HCT116 (cell line): ENCODE data around the gene SERPING1. TPM values are rescaled to one million over a fixed set of nuclear protein-coding genes. Genes with fewer than 3 reads are reported as not detected.

Source experiments
- ATAC-seq: fragments of 200-7000 bp; cut with Tn5 transposase; 2 replicates; pipeline ENCODE4 v1.9.1; 2020; ENCODE audit warnings: mild to moderate bottlenecking, moderate library complexity
- BruUV-seq: library from RNA; stranded (reverse); fragments of 400-500 nt; replicated peaks from 2 replicates; lab custom pipeline; 2021; lab: Mats Ljungman, UMichigan
- CTCF ChIA-PET: fragments of 300-600 bp; sonication (Branson Sonifier 250); formaldehyde crosslinking; loops from one replicate; lab custom pipeline; 2021; ENCODE audit warnings: antibody characterized with exemption; lab: Charles Lee
- POLR2A ChIA-PET: fragments of 300-600, 350-600 bp; sonication (Branson Sonifier 250); formaldehyde crosslinking; loops from one replicate; lab custom pipeline; 2021; ENCODE audit warnings: antibody characterized with exemption; lab: Charles Lee
- RAD21 ChIA-PET, 2 experiments: fragments of 300-600 bp; sonication (Branson Sonifier 250); formaldehyde crosslinking; loops; one replicate each; lab custom pipeline; 2023; ENCODE audit warnings: low total read pairs in 2 of 2; ENCODE audit not compliant: uncharacterized antibody in 2 of 2, unreplicated experiment in 2 of 2, low non-redundant PET in 1 of 2; lab: Charles Lee
- DNase-seq: peaks from one replicate; pipeline ENCODE4 v3.0.0-alpha.2; 2010; ENCODE audit warnings: low read depth, low spot score
- H2AFZ ChIP-seq: fragments of 200-600 bp; shearing (Covaris generic), sonication (generic); 2 replicates; pipeline ENCODE4 v1.6.1; 2017; ENCODE audit warnings: low read depth, mixed run types, mixed read lengths, antibody characterized with exemption, low read length; ENCODE audit not compliant: poor library complexity, severe bottlenecking
- H3K27ac ChIP-seq: 2 replicates; pipeline ENCODE4 v1.5.1; 2012; ENCODE audit warnings: low read depth, low read length
- H3K27me3 ChIP-seq: fragments of 200-600 bp; sonication (generic); 2 replicates; pipeline ENCODE4 v1.6.1; 2016; ENCODE audit warnings: mixed run types, low read length, mixed read lengths; ENCODE audit not compliant: insufficient read depth
- H3K36me3 ChIP-seq, 2 experiments: fragments of 200-500 bp in 1 of 2; fragments of 200-600 bp in 1 of 2; sonication (Bioruptor generic) in 1 of 2; sonication (generic) in 1 of 2; 2 replicates each; pipeline versions ENCODE4 v1.5.1 to v1.6.1; 2014 to 2016; ENCODE audit warnings: low read length in 2 of 2, inconsistent platforms in 1 of 2, mixed read lengths in 1 of 2, mixed run types in 1 of 2; ENCODE audit not compliant: insufficient read depth in 2 of 2, control insufficient read depth in 1 of 2
- H3K4me1 ChIP-seq, 2 experiments: fragments of 200-600 bp in 1 of 2; sonication (generic) in 1 of 2; 2 replicates each; pipeline versions ENCODE4 v1.5.1 to v1.6.1; 2012 to 2017; ENCODE audit warnings: low read length in 2 of 2, inconsistent platforms in 1 of 2, mild to moderate bottlenecking in 1 of 2, mixed read lengths in 1 of 2, mixed run types in 1 of 2, moderate library complexity in 1 of 2; ENCODE audit not compliant: insufficient read depth in 2 of 2, control insufficient read depth in 1 of 2
- H3K4me2 ChIP-seq: fragments of 200-600 bp; sonication (generic); 2 replicates; pipeline ENCODE4 v1.6.1; 2017; ENCODE audit warnings: mixed run types, low read length, mixed read lengths
- H3K4me3 ChIP-seq, 2 experiments: fragments of 200-600 bp in 1 of 2; sonication (generic) in 1 of 2; replicated peaks in 1 of 2; 2 replicates each; pipeline ENCODE4 v1.5.1; 2011 to 2016; ENCODE audit warnings: low read length in 2 of 2, control low read depth in 1 of 2, low read depth in 1 of 2, mild to moderate bottlenecking in 1 of 2, mixed read lengths in 1 of 2, mixed run types in 1 of 2
- H3K79me2 ChIP-seq: fragments of 200-600 bp; sonication (generic); 2 replicates; pipeline ENCODE4 v1.6.1; 2017; ENCODE audit warnings: mild to moderate bottlenecking, mixed run types, low read length, moderate library complexity, mixed read lengths; ENCODE audit not compliant: insufficient read depth
- H3K9ac ChIP-seq: fragments of 200-600 bp; sonication (generic); 2 replicates; pipeline ENCODE4 v1.6.1; 2016; ENCODE audit warnings: low read length, mixed read lengths
- H3K9me2 ChIP-seq: fragments of 200-600 bp; sonication (generic), shearing (Covaris generic); 2 replicates; pipeline ENCODE4 v1.6.1; 2017; ENCODE audit warnings: mixed run types, mild to moderate bottlenecking, moderate library complexity; ENCODE audit not compliant: insufficient read depth
- H3K9me3 ChIP-seq, 2 experiments: fragments of 200-500 bp in 1 of 2; fragments of 200-600 bp in 1 of 2; sonication (Bioruptor generic) in 1 of 2; sonication (generic) in 1 of 2; 2 replicates each; pipeline ENCODE4 v1.6.1; 2014 to 2017; ENCODE audit warnings: low read length in 2 of 2, mixed read lengths in 2 of 2, inconsistent platforms in 1 of 2, low read depth in 1 of 2, mild to moderate bottlenecking in 1 of 2, mixed run types in 1 of 2, moderate library complexity in 1 of 2; ENCODE audit not compliant: control insufficient read depth in 1 of 2, insufficient read depth in 1 of 2
- H4K20me1 ChIP-seq: fragments of 200-600 bp; sonication (generic), shearing (Covaris generic); 2 replicates; pipeline ENCODE4 v1.6.1; 2017; ENCODE audit warnings: mixed run types, mild to moderate bottlenecking, moderate library complexity; ENCODE audit not compliant: insufficient read depth
- CBX3 ChIP-seq: IDR thresholded peaks from 2 replicates; pipeline ENCODE4 v1.6.1; 2012; ENCODE audit warnings: low read depth
- CEBPB ChIP-seq: IDR thresholded peaks from 2 replicates; pipeline ENCODE4 v1.6.1; 2012; ENCODE audit warnings: low read depth
- EGR1 ChIP-seq: IDR thresholded peaks from 2 replicates; pipeline ENCODE4 v1.6.1; 2012; ENCODE audit warnings: low read depth
- EZH2 ChIP-seq: fragments of 200-600 bp; sonication (generic); IDR thresholded peaks from 2 replicates; pipeline ENCODE4 v1.6.1; 2017; ENCODE audit warnings: antibody characterized with exemption, mixed run types
- EZH2phosphoT487 ChIP-seq: fragments of 200-600 bp; IDR thresholded peaks from 2 replicates; pipeline ENCODE4 v1.6.1; 2018; ENCODE audit warnings: antibody characterized with exemption, borderline replicate concordance
- FOSL1 ChIP-seq: IDR thresholded peaks from 2 replicates; pipeline ENCODE4 v1.6.1; 2012; ENCODE audit warnings: low read depth
- JUND ChIP-seq: IDR thresholded peaks from 2 replicates; pipeline ENCODE4 v1.6.1; 2012
- POLR2A ChIP-seq: IDR thresholded peaks from 2 replicates; pipeline ENCODE4 v1.7.0; 2011; ENCODE audit warnings: borderline replicate concordance; ENCODE audit not compliant: insufficient read depth, insufficient read length; ENCODE audit errors: extremely low read depth
- RAD21 ChIP-seq: IDR thresholded peaks from 2 replicates; pipeline ENCODE4 v1.6.1; 2012; ENCODE audit warnings: low read depth, mild to moderate bottlenecking
- SIN3A ChIP-seq: IDR thresholded peaks from 2 replicates; pipeline ENCODE4 v1.6.1; 2012; ENCODE audit warnings: low read depth
- SP1 ChIP-seq: IDR thresholded peaks from 2 replicates; pipeline ENCODE4 v1.6.1; 2012; ENCODE audit warnings: low read depth
- ZNF274 ChIP-seq: fragments of 200-500 bp; sonication (Bioruptor generic); IDR thresholded peaks from 2 replicates; pipeline ENCODE4 v1.6.1; 2014; ENCODE audit warnings: mild to moderate bottlenecking, low read depth, low read length, inconsistent platforms
- intact Hi-C: fragments of 100-400 bp; cut with micrococcal nuclease; formaldehyde crosslinking; loops from 2 replicates; pipeline ENCODE4 v1.10.0; 2022
- total RNA-seq: library from RNA; stranded (reverse); gene quantifications from one replicate; pipeline ENCODE4 v1.2.1, GENCODE V29; 2021; ENCODE audit not compliant: unreplicated experiment
- TF ChIP-seq, protein P1 (sequence below): IDR thresholded peaks from 2 replicates; pipeline ENCODE4 v1.6.1; 2011; ENCODE audit warnings: mild to moderate bottlenecking, low read length, moderate library complexity; ENCODE audit not compliant: insufficient replicate concordance; ENCODE audit errors: extremely low read depth

The SERPING1 gene
- total RNA-seq, 1 experiment from 2014 or later = 3.4 TPM

GRCh38 chr11:57571606-57572005 is 25.9 kb upstream of the SERPING1 start:
- Histone ChIP-seq H3K36me3 (no peaks in the 10 kb centered on the region), H3K9me2 (no peaks in the 10 kb centered on the region), H3K9ac (no peak overlapping the region), H4K20me1 (no peaks in the 10 kb centered on the region), H3K27ac (no peak overlapping the region), H3K4me3 (no peak overlapping the region), H2AFZ (no peak overlapping the region), H3K9me3 (no peaks in the 10 kb centered on the region), H3K27me3 (no peaks in the 10 kb centered on the region), H3K4me1 (peaks cover 0 to 13% of the 10 kb centered on the region in 2 experiments; a peak in 3 of 4 replicates), H3K79me2 (no peaks in the 10 kb centered on the region), H3K4me2 (no peak overlapping the region)
- ChIA-PET POLR2A (no interaction called here), RAD21 (no interaction called here), CTCF (interaction anchor here (0.6 kb wide), 1 partner anchor 92 kb away, joined by 3 read pairs; no protein-coding TSS in a partner anchor)
- TF ChIP-seq SIN3A = no peak
- no peak for TF ChIP-seq ZNF274
- TF ChIP-seq EZH2phosphoT487 = no peak
- TF ChIP-seq CBX3 = no peak
- BruUV-seq = no TSS peak
- ATAC-seq (no peak), DNase-seq (no peak)
- intact Hi-C loops = no loop called here

DNA sequence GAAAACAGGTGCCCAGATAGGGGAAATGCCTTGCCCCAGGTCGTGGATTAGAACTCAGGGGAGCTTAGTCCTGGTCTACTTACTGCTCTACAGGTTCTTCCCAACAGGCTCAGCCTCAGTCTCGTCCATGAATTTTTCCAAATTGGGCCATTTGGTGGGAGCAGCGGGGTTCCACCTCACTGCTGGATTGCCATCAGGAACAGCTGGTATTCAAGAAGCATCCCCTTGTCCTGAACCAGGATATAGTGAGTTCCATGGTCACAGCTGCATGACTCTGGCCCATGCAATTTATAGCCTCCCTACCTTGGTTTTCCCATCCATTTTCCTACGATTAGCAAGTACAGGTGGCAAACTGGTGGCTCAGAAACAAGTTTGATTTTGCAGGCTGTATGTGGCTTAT is 23.4 kb upstream of the SERPING1 start:
- no peak for ATAC-seq
- Histone ChIP-seq H3K4me2 (no peak overlapping the region), H3K79me2 (no peaks in the 10 kb centered on the region), H3K9me3 (no peaks in the 10 kb centered on the region), H3K36me3 (no peaks in the 10 kb centered on the region), H3K9me2 (no peaks in the 10 kb centered on the region), H3K4me1 (no peaks in the 10 kb centered on the region), H3K9ac (no peak overlapping the region), H4K20me1 (no peaks in the 10 kb centered on the region), H3K27ac (no peak overlapping the region)
- BruUV-seq = no TSS peak
- POLR2A ChIA-PET = no interaction called here
- CTCF ChIA-PET = no interaction called here
- TF ChIP-seq RAD21 (no peak), JUND (no peak), SIN3A (no peak), CEBPB (no peak), SP1 (no peak), CBX3 (no peak), FOSL1 (no peak), EGR1 (no peak), EZH2 (no peak), ZNF274 (no peak), POLR2A (no peak)
- TF ChIP-seq, protein P1, sequence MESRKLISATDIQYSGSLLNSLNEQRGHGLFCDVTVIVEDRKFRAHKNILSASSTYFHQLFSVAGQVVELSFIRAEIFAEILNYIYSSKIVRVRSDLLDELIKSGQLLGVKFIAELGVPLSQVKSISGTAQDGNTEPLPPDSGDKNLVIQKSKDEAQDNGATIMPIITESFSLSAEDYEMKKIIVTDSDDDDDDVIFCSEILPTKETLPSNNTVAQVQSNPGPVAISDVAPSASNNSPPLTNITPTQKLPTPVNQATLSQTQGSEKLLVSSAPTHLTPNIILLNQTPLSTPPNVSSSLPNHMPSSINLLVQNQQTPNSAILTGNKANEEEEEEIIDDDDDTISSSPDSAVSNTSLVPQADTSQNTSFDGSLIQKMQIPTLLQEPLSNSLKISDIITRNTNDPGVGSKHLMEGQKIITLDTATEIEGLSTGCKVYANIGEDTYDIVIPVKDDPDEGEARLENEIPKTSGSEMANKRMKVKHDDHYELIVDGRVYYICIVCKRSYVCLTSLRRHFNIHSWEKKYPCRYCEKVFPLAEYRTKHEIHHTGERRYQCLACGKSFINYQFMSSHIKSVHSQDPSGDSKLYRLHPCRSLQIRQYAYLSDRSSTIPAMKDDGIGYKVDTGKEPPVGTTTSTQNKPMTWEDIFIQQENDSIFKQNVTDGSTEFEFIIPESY = no peak
- TF ChIP-seq, all 23 proteins: peak for 0
- intact Hi-C loops = no loop called here
- H2AFZ ChIP-seq = no peak overlapping the region
- RAD21 ChIA-PET = no interaction called here
- H3K27me3 ChIP-seq = no peaks in the 10 kb centered on the region
- no peak overlapping the region for H3K4me3 ChIP-seq
- no peak for DNase-seq
